ENCODE measurements around the gene ECM2. TPM values are rescaled to one million over a fixed set of nuclear protein-coding genes. Genes with fewer than 3 reads are reported as not detected.

ECM2 gene
- total RNA-seq, 1 donor from 2014 or later: 9.4 TPM

- intact Hi-C loops (cut with DNase I): no loop called here
- peak overlapping the region; percentile 32 for H3K27ac ChIP-seq
- H3K27me3 ChIP-seq (ENCODE audit: low read depth): no peaks in the 10 kb centered on the region
- DNase-seq (no peak), ATAC-seq (peak; percentile 36 to 37)
- TF ChIP-seq CTCF (IDR thresholded peaks at IDR 0.05): no peak
- peaks cover 9% of the 10 kb centered on the region for H3K4me1 ChIP-seq
- no peaks in the 10 kb centered on the region for H3K9me3 ChIP-seq
- H3K36me3 ChIP-seq: no peaks in the 10 kb centered on the region
- no peak overlapping the region for H3K4me3 ChIP-seq
Observed at GRCh38 chr9:92506184-92506857, 29.5 kb downstream of the ECM2 start.

DNA sequence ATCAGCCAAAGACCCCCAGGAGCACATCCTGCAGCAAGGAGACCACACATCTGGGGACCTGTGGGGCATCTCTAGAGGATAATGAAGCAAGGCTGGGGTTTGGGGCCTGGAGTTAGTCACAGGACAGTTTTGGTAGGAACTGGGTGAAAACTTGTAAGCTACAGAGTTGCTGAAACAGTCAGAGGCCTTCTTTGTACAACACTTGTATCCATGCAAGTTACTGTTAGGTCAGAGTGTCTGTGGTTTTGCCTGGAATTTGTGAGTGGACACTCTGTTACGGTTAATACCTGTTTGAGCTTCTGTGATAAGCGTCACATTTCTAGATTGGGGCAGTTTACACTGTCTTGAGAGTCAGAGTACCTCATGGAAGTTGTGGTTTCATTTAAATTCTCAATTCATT lies 30.9 kb downstream of the ECM2 start:
- Histone ChIP-seq H3K27ac (no peak overlapping the region), H3K36me3 (no peaks in the 10 kb centered on the region), H3K4me3 (no peak overlapping the region), H3K27me3 (ENCODE audit: low read depth) (no peaks in the 10 kb centered on the region), H3K9me3 (no peaks in the 10 kb centered on the region), H3K4me1 (peaks cover 9% of the 10 kb centered on the region)
- intact Hi-C loops (cut with DNase I): no loop called here
- no peak for TF ChIP-seq CTCF (IDR thresholded peaks at IDR 0.05)
- DNase-seq (no peak), ATAC-seq (no peak)

GRCh38 chr9:92503156-92503555 lies 32.6 kb downstream of the ECM2 start:
- no peaks in the 10 kb centered on the region for H3K27me3 ChIP-seq (ENCODE audit: low read depth)
- TF ChIP-seq CTCF (IDR thresholded peaks at IDR 0.05): no peak
- intact Hi-C loops (cut with DNase I): no loop called here

DNA sequence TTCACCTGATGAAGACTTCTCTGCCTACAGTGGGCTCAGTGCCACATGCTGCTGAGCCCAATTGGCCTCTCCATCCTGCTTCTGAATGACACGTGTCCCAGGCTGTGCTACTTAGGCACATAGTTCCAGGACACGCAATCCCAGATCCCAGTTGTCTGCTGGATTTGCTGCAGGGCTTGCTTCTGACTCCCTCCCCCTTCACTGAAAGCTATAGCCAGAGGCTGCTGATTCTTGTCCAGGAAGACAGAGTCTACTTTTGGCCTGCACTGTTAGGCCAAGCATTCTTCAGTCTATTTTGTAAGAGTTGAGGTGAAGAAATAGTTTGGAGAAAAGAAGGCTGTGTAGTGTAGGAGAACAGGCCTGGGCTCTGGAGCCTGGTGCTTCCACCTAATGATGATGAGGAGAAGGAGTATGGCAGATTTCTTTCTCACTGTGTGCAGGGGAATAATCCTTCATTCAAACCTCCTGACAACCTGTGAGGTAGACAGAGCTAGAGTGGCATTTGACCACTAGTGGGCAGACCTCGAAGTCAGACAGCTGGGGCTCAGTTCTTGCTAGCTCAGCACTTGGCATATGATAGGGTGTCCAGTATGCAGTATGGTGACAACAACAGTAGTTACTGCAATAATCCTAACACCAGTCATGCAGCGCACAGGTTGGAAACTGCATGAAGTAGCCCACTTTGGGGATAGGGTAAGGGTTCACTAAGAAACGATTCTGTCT lies 34.0 kb downstream of the ECM2 start:
- H3K27me3 ChIP-seq (ENCODE audit: low read depth): no peaks in the 10 kb centered on the region
- H3K36me3 ChIP-seq: no peaks in the 10 kb centered on the region
- no peaks in the 10 kb centered on the region for H3K9me3 ChIP-seq
- H3K4me1 ChIP-seq: peaks cover 8% of the 10 kb centered on the region
- TF ChIP-seq CTCF (IDR thresholded peaks at IDR 0.05): peak; percentile 18
- intact Hi-C loops (cut with DNase I): no loop called here
- DNase-seq (no peak), ATAC-seq (peak; percentile 50 to 51)
- H3K27ac ChIP-seq: peak overlapping the region; percentile 33
- no peak overlapping the region for H3K4me3 ChIP-seq

More at GRCh38 chr9:92503156-92503555, 32.6 kb downstream of the ECM2 start:
- Histone ChIP-seq H3K27ac (no peak overlapping the region), H3K9me3 (no peaks in the 10 kb centered on the region), H3K4me3 (no peak overlapping the region), H3K36me3 (no peaks in the 10 kb centered on the region), H3K4me1 (peaks cover 9% of the 10 kb centered on the region)
- ATAC-seq: no peak
- no peak for DNase-seq

DNA sequence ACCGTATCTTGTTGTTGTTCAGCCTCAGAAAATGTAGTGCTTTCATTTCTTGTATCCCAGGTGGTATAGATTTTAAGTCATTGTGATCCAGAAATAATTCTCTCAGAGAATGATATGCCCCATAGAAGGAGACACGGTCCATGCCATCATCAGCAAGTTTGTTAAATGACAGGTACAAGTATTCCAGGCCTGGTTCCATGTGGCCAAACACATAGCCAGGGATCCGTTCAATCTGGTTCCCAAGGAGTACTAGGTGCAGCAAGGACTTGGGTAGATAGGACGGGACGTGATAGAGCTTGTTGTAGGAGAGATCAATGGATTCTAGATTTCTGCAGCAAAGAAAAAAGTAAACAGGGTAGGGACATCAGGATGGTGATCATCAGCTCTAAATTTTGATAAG lies 35.1 kb downstream of the ECM2 start:
- Histone ChIP-seq H3K9me3 (no peaks in the 10 kb centered on the region), H3K27me3 (ENCODE audit: low read depth) (no peaks in the 10 kb centered on the region), H3K4me3 (no peak overlapping the region), H3K36me3 (no peaks in the 10 kb centered on the region), H3K4me1 (peaks cover 3% of the 10 kb centered on the region), H3K27ac (peak overlapping the region; percentile 33)
- DNase-seq (no peak), ATAC-seq (no peak)
- no peak for TF ChIP-seq CTCF (IDR thresholded peaks at IDR 0.05)
- intact Hi-C loops (cut with DNase I): no loop called here
